Heart right ventricle (tissue), 16 donors: ENCODE data around the gene ANKS1B. TPM values are rescaled to one million over a fixed set of nuclear protein-coding genes. Genes with fewer than 3 reads are reported as not detected.
A peak's percentile ranks its signal among the peaks of the same experiment; 100 is the strongest.

Experiments
- ATAC-seq, 8 donors: fragments of 200-7000 bp; cut with Tn5 transposase; one replicate each; pipeline ENCODE4 v1.9.1; 2020; ENCODE audit warnings: mild to moderate bottlenecking in 8 of 8, moderate library complexity in 8 of 8, moderate number of reproducible peaks in 1 of 8
- DNase-seq, 2 donors: peaks; one replicate each; pipeline ENCODE4 v3.0.0-alpha.2; 2020
- H3K27ac ChIP-seq, 10 donors: fragments of 200-600 bp; sonication (generic) in 2 of 10; one replicate each; pipeline versions ENCODE4 v1.5.0 to v1.8.0; 2020 to 2022; ENCODE audit warnings: mild to moderate bottlenecking in 3 of 10
- H3K27me3 ChIP-seq, 7 donors: fragments of 200-600 bp; one replicate each; pipeline ENCODE4 v1.8.0; 2021 to 2022; ENCODE audit warnings: mild to moderate bottlenecking in 2 of 7
- H3K36me3 ChIP-seq, 9 donors: fragments of 200-600 bp; sonication (generic) in 1 of 9; one replicate each; pipeline versions ENCODE4 v1.5.0 to v1.8.0; 2020 to 2022; ENCODE audit warnings: mild to moderate bottlenecking in 2 of 9
- H3K4me1 ChIP-seq, 9 donors: fragments of 200-600 bp; sonication (generic) in 1 of 9; one replicate each; pipeline versions ENCODE4 v1.5.0 to v1.8.0; 2020 to 2022; ENCODE audit warnings: mild to moderate bottlenecking in 4 of 9
- H3K4me3 ChIP-seq, 10 donors: fragments of 200-600 bp; sonication (generic) in 2 of 10; one replicate each; pipeline versions ENCODE4 v1.5.0 to v1.8.0; 2020 to 2022; ENCODE audit warnings: mild to moderate bottlenecking in 7 of 10, moderate library complexity in 2 of 10
- H3K9me3 ChIP-seq, 11 donors: fragments of 200-600 bp in 10 of 11; sonication (generic) in 2 of 11; one replicate each; pipeline versions ENCODE4 v1.5.0 to v1.8.0; 2013 to 2022; ENCODE audit warnings: mild to moderate bottlenecking in 2 of 11, control low read depth in 1 of 11, moderate library complexity in 1 of 11
- WGBS, 2 donors: extraction: QIAGEN DNeasy Blood & Tissue Kit; methylation state at CpG; one replicate each; pipeline ENCODE4 v1.1.7; 2013; ENCODE audit warnings: inconsistent platforms in 1 of 2; 5-methylcytosine and 5-hydroxymethylcytosine counted together
- intact Hi-C, 10 donors: fragments of 100-400 bp; cut with DNase I; formaldehyde crosslinking; loops; one replicate each; pipeline versions ENCODE4 v1.11.1 to v1.14.2; 2022
- polyA plus RNA-seq, 2 donors: library from polyadenylated mRNA; stranded (reverse); fragments of 200-250 nt; gene quantifications; one replicate each; pipeline ENCODE4 v1.2.3, GENCODE V29; 2013
- total RNA-seq, 10 donors: library from RNA; stranded (reverse); fragmentation: NEBNext Ultra II Directional in 3 of 10; extraction: Animal tissue kit (Norgen Biotek cat#: 25700) in 3 of 10; gene quantifications; one replicate each; pipeline versions ENCODE4 v1.2.1 to v1.2.4, GENCODE V29; 2021 to 2023
- TF ChIP-seq, protein P1 (sequence below), 9 donors: fragments of 200-600 bp; sonication (generic) in 2 of 9; IDR thresholded peaks; one replicate each; pipeline versions ENCODE4 v1.5.0 to v1.8.0; 2021 to 2022; ENCODE audit warnings: antibody characterized with exemption in 9 of 9, mild to moderate bottlenecking in 5 of 9, moderate library complexity in 1 of 9
- donor health status: Arrhythmogenic right ventricular cardiomyopathy.
- donor health status: ischemic (EF 13 %, LVEDD 7.1; RV severe dilation, severe dysfunction).
- donor health status: healthy with polysubstance abuse.
- donor health status: DM: no; HTN: yes; CAD: no.
- donor health status: DM: no; HTN: no; CAD: no.
- donor health status: ischemic (EF 25% LVEDD 6.9; RV normal size, moderate dysfunction).
- donor health status: ischemic (EF 25% LVEDD 5.7; RV mildly dilated, moderate dysfunction).
- donor health status: healthy.
- donor health status: DM: yes; HTN: yes; CAD: no.
- donor health status: Ischemic cardiomyopathy.
- donor health status: ischemic (EF 35%, LVEDD 5.7; RV mildly dilated, moderate dysfunction).
- donor health status: nonischemic (EF 11% LVEDD 7.7; RV severe dilation, severe dysfunction).
- donor health status: DM: yes; HTN: yes; CAD: no.
- donor health status: PGD.
- donor health status: ischemic (EF 29% LVEDD 5.4; RV normal size, mild dysfunction).
- donor health status: nonischemic (EF 23%, LVEDD 6.1; RV moderate dilation, normal function).

Gene ANKS1B
- total and polyA plus RNA-seq, 12 donors: 0.58 to 4.8 (median 1.8) TPM

DNA sequence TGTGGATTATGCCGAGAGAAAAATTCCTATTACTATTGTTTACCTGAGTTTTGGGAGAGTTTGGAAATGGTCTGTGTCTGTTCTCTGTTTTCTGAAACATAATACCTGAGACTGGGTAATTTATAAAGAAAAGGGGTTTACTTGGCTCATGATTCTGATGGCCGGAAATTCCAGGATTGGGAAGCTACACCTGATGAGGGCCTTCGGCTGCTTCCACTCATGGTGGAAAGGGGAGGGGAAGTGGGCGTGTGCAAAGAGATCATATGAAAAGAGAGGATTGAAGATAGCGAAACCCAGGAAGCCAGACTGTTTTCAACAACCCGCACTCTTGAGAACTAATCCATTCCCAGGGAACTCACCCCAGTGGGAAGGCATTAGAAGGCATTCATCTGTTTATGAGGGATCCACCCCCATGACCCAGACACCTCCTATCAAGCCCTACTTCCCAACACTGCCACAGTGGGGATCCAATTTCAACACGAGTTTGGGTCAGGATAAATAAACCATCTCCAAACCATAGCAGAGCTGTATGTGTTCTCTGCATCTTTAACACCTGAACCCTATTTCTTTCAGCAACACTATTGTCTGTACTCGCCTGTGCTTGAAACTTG, 1288.6 kb downstream of the ANKS1B start:
- peaks cover 0 to 21% (median 13%) of the 10 kb centered on the region in 9 donors for H3K4me1 ChIP-seq
- DNase-seq (no peak), ATAC-seq (no peak)
- H3K4me3 ChIP-seq: no peak overlapping the region
- TF ChIP-seq, protein P1, sequence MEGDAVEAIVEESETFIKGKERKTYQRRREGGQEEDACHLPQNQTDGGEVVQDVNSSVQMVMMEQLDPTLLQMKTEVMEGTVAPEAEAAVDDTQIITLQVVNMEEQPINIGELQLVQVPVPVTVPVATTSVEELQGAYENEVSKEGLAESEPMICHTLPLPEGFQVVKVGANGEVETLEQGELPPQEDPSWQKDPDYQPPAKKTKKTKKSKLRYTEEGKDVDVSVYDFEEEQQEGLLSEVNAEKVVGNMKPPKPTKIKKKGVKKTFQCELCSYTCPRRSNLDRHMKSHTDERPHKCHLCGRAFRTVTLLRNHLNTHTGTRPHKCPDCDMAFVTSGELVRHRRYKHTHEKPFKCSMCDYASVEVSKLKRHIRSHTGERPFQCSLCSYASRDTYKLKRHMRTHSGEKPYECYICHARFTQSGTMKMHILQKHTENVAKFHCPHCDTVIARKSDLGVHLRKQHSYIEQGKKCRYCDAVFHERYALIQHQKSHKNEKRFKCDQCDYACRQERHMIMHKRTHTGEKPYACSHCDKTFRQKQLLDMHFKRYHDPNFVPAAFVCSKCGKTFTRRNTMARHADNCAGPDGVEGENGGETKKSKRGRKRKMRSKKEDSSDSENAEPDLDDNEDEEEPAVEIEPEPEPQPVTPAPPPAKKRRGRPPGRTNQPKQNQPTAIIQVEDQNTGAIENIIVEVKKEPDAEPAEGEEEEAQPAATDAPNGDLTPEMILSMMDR (IDR thresholded peaks at IDR 0.05): no peak
- H3K27ac ChIP-seq: no peak overlapping the region
- WGBS, 2 donors: 85 to 88% methylated on average over 8 of the region's 8 CpGs
- H3K27me3 ChIP-seq: no peaks in the 10 kb centered on the region
- H3K36me3 ChIP-seq: peaks cover 0 to 78% (median 0%) of the 10 kb centered on the region in 9 donors
- H3K9me3 ChIP-seq: peaks cover 0 to 13% (median 0%) of the 10 kb centered on the region in 11 donors
- intact Hi-C loops: loop anchor here in 6 of 10 donors (5.0 to 10.0 kb wide), 3 partner anchors 239 to 309 kb away; no protein-coding TSS in a partner anchor

DNA sequence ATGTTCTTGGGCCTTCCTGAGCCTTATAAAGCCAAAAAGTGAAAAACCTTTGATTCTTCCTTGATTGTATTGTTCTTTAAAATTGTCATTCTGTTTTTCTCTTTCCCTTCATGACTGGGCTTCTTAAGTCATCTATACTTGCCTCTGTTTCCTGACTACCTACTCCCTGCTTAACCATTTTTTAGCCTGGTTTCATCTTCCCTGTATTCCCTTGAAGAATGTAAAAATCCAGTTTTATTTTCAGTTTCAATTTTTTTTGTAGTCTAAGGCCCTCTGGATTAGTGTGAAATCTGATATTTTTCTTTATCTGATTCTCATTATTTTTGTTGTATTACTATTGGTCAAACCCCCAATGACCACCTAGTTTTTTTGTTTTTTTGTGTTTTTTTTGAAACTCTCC, 1293.4 kb downstream of the ANKS1B start:
- Histone ChIP-seq H3K27me3 (no peaks in the 10 kb centered on the region), H3K4me1 (peaks cover 0 to 5% (median 0%) of the 10 kb centered on the region in 9 donors), H3K9me3 (peaks cover 0 to 13% (median 0%) of the 10 kb centered on the region in 11 donors), H3K27ac (peak overlapping the region in 1 of 10 donors; percentile 62), H3K4me3 (no peak overlapping the region), H3K36me3 (peaks cover 0 to 87% (median 10%) of the 10 kb centered on the region in 9 donors)
- no peak for ATAC-seq
- DNase-seq: no peak
- TF ChIP-seq, protein P1 (IDR thresholded peaks at IDR 0.05): no peak
- intact Hi-C loops: loop anchor here in 2 of 10 donors (10.0 kb wide), 2 partner anchors 243 to 313 kb away; no protein-coding TSS in a partner anchor

DNA sequence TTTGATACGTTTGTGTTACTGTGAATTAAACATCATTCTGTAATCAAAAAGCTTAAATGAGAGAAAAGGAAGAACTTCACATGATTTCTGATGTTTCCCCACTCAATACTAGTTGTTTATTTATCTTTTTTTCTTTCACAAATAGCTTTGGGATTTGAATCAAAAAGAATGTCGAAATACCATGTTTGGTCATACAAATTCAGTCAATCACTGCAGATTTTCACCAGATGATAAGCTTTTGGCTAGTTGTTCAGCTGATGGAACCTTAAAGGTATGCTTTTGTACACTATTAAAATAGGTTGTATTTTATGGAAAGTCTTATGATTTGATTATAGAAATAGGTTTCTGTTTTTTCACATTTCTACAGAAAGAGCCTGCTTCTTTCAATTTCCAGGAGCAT, 1298.1 kb downstream of the ANKS1B start:
- no peaks in the 10 kb centered on the region for H3K9me3 ChIP-seq
- TF ChIP-seq, protein P1 (IDR thresholded peaks at IDR 0.05): no peak
- intact Hi-C loops: no loop called here
- H3K27me3 ChIP-seq: no peaks in the 10 kb centered on the region
- WGBS, 2 donors: 90 to 94% methylated on average over 2 of the region's 2 CpGs
- no peak overlapping the region for H3K27ac ChIP-seq
- ATAC-seq (no peak), DNase-seq (no peak)
- H3K36me3 ChIP-seq: peaks cover 0 to 97% (median 43%) of the 10 kb centered on the region in 9 donors
- H3K4me3 ChIP-seq: no peak overlapping the region
- peaks cover 0 to 5% (median 0%) of the 10 kb centered on the region in 9 donors for H3K4me1 ChIP-seq

Other genes starting within 250 kb of the ANKS1B start
- gene BLTP3B, start 157.9 kb upstream of the ANKS1B start, total RNA-seq: 10 to 100 TPM; 12.2 to 18.0 (median 15.2) TPM
- 1 to 10 TPM; 6.0 to 9.9 TPM for gene BLTP3B, start 157.9 kb upstream of the ANKS1B start, polyA plus RNA-seq
- 10 to 100 TPM; 17.8 to 27.5 (median 19.8) TPM for gene ACTR6, start 215.9 kb upstream of the ANKS1B start, total RNA-seq
- gene ACTR6, start 215.9 kb upstream of the ANKS1B start, polyA plus RNA-seq: 10 to 100 TPM in 1 of 2 donors, 1 to 10 TPM in 1; 9.4 to 16.8 TPM